HCT116 (cell line): ENCODE measurements around the gene SDCCAG8.

Experiments
- ATF3 ChIP-seq: IDR thresholded peaks from 2 replicates; pipeline ENCODE4 v1.6.1; 2012
- CTCF ChIP-seq, 3 experiments: fragments of 200-600 bp in 1 of 3; sonication (generic) in 1 of 3; IDR thresholded peaks in 2 of 3; conservative IDR thresholded peaks in 1 of 3; 2 replicates each; pipeline ENCODE4 v1.5.1; 2012 to 2017; ENCODE audit warnings: low read depth in 2 of 3, low read length in 2 of 3, antibody characterized with exemption in 1 of 3, borderline replicate concordance in 1 of 3, control low read depth in 1 of 3, mild to moderate bottlenecking in 1 of 3, mixed read lengths in 1 of 3, mixed run types in 1 of 3, moderate library complexity in 1 of 3; ENCODE audit not compliant: insufficient read depth in 1 of 3
- EGR1 ChIP-seq: IDR thresholded peaks from 2 replicates; pipeline ENCODE4 v1.6.1; 2012; ENCODE audit warnings: low read depth
- FOSL1 ChIP-seq: IDR thresholded peaks from 2 replicates; pipeline ENCODE4 v1.6.1; 2012; ENCODE audit warnings: low read depth
- SP1 ChIP-seq: IDR thresholded peaks from 2 replicates; pipeline ENCODE4 v1.6.1; 2012; ENCODE audit warnings: low read depth

DNA sequence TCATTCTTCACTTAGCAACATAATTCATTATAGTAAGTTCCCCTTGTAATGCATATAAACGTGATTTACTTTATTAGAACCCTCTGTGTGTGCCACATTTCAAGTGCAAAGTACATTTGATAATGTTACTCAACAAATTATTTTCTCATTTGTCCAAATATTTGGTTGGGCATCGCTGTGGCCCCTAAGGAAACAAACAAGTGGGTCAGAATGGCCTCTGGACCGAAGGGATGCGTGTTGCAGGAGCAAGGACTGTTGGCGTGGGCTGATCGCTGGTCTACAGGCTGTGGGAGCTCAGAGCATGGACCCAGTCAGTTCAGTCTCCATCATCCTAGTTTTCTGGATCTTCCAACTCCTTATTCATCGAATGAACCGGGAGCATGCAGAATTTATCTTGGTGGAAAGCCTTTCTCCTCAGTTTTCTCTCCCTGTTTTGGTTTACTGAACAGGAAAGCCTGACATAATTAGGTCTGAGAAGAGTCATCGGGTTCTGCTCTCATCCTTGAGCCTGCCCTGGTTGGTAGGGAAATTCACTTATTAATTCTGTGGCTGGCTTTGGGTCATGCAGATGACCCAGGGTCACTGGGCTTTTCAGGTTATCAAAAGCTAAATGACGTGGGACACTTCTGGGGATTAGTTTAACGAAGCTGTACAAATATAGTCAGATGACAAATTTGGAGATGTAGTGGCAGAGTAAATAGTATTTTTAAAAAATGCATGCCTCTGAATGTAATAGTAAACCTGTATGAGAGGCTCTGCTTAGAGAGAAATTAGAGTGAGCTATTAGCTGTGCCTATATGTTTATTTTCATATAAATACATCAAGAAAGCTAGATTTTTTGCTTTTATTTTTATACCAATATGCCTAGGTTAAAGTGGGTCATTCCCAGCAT, 200.2 kb downstream of the SDCCAG8 start:
- TF ChIP-seq CTCF (IDR thresholded peaks at IDR 0.05 in 2 of 3, conservative IDR thresholded peaks at IDR 0.05 in 1 of 3; ENCODE audit: borderline replicate concordance in 1 of 3, insufficient read depth in 1 of 3, low read depth in 2 of 3, low read length in 2 of 3) (no peak), EGR1 (no peak), ATF3 (no peak), SP1 (no peak), FOSL1 (no peak)
